OCI-LY1 (cell line): ENCODE measurements around the gene NKIRAS2.

Source experiments
- H2AFZ ChIP-seq: fragments of 200-600 bp; sonication (generic), shearing (Covaris generic); 2 replicates; pipeline ENCODE4 v1.6.0; 2014; ENCODE audit warnings: antibody characterized with exemption, mild to moderate bottlenecking, low read length
- H3F3A ChIP-seq: fragments of 200-600 bp; sonication (generic), shearing (Covaris generic); 2 replicates; pipeline ENCODE4 v1.6.0; 2014; ENCODE audit warnings: mild to moderate bottlenecking, antibody characterized with exemption, low read length, moderate library complexity; ENCODE audit not compliant: insufficient read depth
- H3K27ac ChIP-seq: fragments of 200-600 bp; sonication (generic); 2 replicates; pipeline ENCODE4 v1.5.1; 2014; ENCODE audit warnings: low read length, mixed run types, mild to moderate bottlenecking, low read depth; ENCODE audit not compliant: poor library complexity, severe bottlenecking
- H3K27me3 ChIP-seq: fragments of 200-600 bp; sonication (generic); 2 replicates; pipeline ENCODE4 v1.6.0; 2014; ENCODE audit warnings: antibody characterized with exemption, mild to moderate bottlenecking, low read length, moderate library complexity; ENCODE audit not compliant: insufficient read depth
- H3K36me3 ChIP-seq: fragments of 200-600 bp; sonication (generic); 2 replicates; pipeline ENCODE4 v1.6.1; 2014; ENCODE audit warnings: mild to moderate bottlenecking, antibody characterized with exemption, low read length, moderate library complexity, mixed read lengths; ENCODE audit not compliant: insufficient read depth
- H3K4me1 ChIP-seq: fragments of 200-600 bp; sonication (generic); 2 replicates; pipeline ENCODE4 v1.5.1; 2014; ENCODE audit warnings: mild to moderate bottlenecking, low read length, moderate library complexity; ENCODE audit not compliant: insufficient read depth, severe bottlenecking
- H3K4me2 ChIP-seq: fragments of 200-600 bp; sonication (generic), shearing (Covaris generic); 2 replicates; pipeline ENCODE4 v1.6.1; 2014; ENCODE audit warnings: low read length
- H3K4me3 ChIP-seq: fragments of 200-600 bp; sonication (generic); 2 replicates; pipeline ENCODE4 v1.5.1; 2014; ENCODE audit warnings: low read length, low read depth, mild to moderate bottlenecking, mixed read lengths; ENCODE audit not compliant: poor library complexity, severe bottlenecking
- H3K79me2 ChIP-seq: fragments of 200-600 bp; shearing (Covaris generic); 2 replicates; pipeline ENCODE4 v1.6.1; 2016; ENCODE audit warnings: mixed run types, low read length, mixed read lengths; ENCODE audit not compliant: insufficient read depth
- H3K9ac ChIP-seq: fragments of 200-600 bp; sonication (generic), shearing (Covaris generic); 2 replicates; pipeline ENCODE4 v1.6.1; 2014; ENCODE audit warnings: mild to moderate bottlenecking, low read length, mixed read lengths
- H3K9me2 ChIP-seq: fragments of 200-600 bp; sonication (generic), shearing (Covaris generic); 2 replicates; pipeline ENCODE4 v1.6.1; 2014; ENCODE audit warnings: low read depth, mild to moderate bottlenecking, low read length, mixed read lengths
- H3K9me3 ChIP-seq: fragments of 200-600 bp; shearing (Covaris generic); 2 replicates; pipeline ENCODE4 v1.6.1; 2014; ENCODE audit warnings: low read length, mixed read lengths
- H4K20me1 ChIP-seq: fragments of 200-600 bp; sonication (generic), shearing (Covaris generic); 2 replicates; pipeline ENCODE4 v1.6.0; 2016; ENCODE audit warnings: mild to moderate bottlenecking, low read length; ENCODE audit not compliant: insufficient read depth
- EZH2 ChIP-seq: fragments of 200-600 bp; sonication (generic), shearing (Covaris generic); IDR thresholded peaks from 2 replicates; pipeline ENCODE4 v1.8.0; 2017; ENCODE audit warnings: borderline replicate concordance, mixed run types, mild to moderate bottlenecking, antibody characterized with exemption, low read length, moderate library complexity, mixed read lengths
- TF ChIP-seq, protein P1 (sequence below): fragments of 200-600 bp; sonication (generic), shearing (Covaris generic); IDR thresholded peaks from 2 replicates; pipeline ENCODE4 v1.5.1; 2017; ENCODE audit warnings: mild to moderate bottlenecking, antibody characterized with exemption, low read length, moderate library complexity, mixed read lengths

The NKIRAS2 gene

DNA sequence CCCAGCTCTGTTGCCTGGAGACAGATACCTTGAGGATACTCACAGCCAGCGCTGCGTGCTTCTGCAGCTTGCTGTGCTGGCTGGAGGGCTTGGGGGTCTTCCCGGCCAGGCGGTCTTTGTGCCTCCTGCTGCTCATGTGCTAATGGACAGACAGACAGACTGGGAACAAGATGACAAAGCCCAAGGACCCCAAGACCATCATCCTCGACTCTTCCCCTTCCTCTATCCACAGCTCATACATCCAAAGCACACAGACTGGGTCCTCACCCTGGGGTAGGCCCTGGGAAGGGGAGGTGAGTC lies 7.7 kb downstream of the NKIRAS2 start:
- H3K9ac ChIP-seq, result no peak overlapping the region
- H3K27me3 ChIP-seq, result no peaks in the 10 kb centered on the region; the same call in 1 of the 2 replicates
- no peak overlapping the region for H2AFZ ChIP-seq
- no peaks in the 10 kb centered on the region for H4K20me1 ChIP-seq
- H3K9me3 ChIP-seq, result no peaks in the 10 kb centered on the region
- H3F3A ChIP-seq, result no peaks in the 10 kb centered on the region
- H3K79me2 ChIP-seq, result no peaks in the 10 kb centered on the region
- TF ChIP-seq, protein P1, sequence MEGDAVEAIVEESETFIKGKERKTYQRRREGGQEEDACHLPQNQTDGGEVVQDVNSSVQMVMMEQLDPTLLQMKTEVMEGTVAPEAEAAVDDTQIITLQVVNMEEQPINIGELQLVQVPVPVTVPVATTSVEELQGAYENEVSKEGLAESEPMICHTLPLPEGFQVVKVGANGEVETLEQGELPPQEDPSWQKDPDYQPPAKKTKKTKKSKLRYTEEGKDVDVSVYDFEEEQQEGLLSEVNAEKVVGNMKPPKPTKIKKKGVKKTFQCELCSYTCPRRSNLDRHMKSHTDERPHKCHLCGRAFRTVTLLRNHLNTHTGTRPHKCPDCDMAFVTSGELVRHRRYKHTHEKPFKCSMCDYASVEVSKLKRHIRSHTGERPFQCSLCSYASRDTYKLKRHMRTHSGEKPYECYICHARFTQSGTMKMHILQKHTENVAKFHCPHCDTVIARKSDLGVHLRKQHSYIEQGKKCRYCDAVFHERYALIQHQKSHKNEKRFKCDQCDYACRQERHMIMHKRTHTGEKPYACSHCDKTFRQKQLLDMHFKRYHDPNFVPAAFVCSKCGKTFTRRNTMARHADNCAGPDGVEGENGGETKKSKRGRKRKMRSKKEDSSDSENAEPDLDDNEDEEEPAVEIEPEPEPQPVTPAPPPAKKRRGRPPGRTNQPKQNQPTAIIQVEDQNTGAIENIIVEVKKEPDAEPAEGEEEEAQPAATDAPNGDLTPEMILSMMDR, result no peak
- no peak for TF ChIP-seq EZH2
- H3K27ac ChIP-seq, result no peak overlapping the region
- H3K36me3 ChIP-seq, result peaks cover 19% of the 10 kb centered on the region
- H3K9me2 ChIP-seq, result no peaks in the 10 kb centered on the region
- H3K4me3 ChIP-seq, result no peak overlapping the region
- peaks cover 7% of the 10 kb centered on the region for H3K4me1 ChIP-seq
- H3K4me2 ChIP-seq, result no peak overlapping the region

DNA sequence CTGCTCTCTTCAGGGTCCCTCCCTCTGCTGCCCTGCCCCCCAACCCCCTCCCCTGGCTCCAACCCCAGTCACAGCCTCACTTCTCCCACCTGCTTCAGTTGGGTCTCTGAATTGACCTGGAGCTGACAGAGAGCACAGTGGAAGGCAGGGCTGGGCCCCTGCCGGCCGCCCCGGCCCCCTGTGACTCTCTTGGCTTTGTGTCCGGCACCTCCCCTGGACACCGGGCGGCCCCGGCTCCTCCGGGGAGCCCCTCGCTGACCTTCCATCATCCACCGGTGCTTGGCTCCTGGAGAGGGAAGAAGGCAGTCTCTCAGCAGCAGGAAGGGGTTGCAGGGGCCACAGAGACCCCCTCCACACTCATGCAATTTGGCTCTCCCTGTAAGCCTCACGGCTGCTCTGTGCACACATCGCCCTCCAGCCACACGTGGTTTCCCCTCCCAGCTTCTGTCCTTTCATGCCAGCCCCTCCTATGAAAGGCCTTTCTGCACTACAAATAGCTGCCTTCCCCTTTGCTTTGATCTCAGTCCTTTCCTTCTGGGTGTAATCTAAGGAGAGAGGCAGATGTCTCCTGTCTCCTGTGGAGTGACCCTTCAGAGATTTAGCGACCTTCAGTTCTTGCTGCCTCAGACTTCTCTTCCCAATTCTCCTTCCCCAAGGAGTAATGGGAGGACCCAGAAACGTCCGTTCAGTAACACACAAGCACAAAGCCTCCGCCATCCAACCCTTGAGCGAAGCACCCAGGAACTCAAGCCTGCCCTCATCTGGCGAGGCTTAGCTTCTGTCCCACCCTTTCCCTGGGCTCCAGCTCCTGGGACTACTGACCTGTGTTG lies 8.3 kb downstream of the NKIRAS2 start:
- Histone ChIP-seq H3F3A (no peaks in the 10 kb centered on the region), H3K27me3 (no peaks in the 10 kb centered on the region; the same call in 1 of the 2 replicates), H3K27ac (no peak overlapping the region), H3K9me2 (no peaks in the 10 kb centered on the region), H2AFZ (no peak overlapping the region), H3K36me3 (peaks cover 12% of the 10 kb centered on the region), H3K4me3 (no peak overlapping the region), H3K4me2 (no peak overlapping the region), H3K4me1 (peaks cover 7% of the 10 kb centered on the region), H3K79me2 (no peaks in the 10 kb centered on the region), H3K9ac (no peak overlapping the region), H3K9me3 (no peaks in the 10 kb centered on the region), H4K20me1 (no peaks in the 10 kb centered on the region)
- no peak for TF ChIP-seq EZH2
- TF ChIP-seq, protein P1, result peak; percentile 49

DNA sequence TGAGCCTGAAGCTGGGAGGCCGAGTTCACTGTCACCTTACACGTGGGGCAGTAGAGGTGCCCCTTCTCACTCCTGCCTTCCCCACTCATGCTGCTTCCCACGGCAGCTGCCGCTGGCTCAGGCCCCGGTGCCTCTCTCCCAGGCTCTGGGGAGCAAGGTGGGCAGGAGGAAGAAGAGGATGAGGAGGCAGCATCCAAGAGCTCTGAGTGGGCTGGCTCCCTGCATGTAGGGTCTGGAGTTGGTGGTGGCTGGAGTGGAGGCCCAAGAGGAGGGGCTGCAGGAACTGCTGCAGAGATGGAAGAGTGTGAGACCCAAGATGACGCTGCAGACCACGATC lies 8.9 kb downstream of the NKIRAS2 start:
- no peaks in the 10 kb centered on the region for H3K9me2 ChIP-seq
- no peaks in the 10 kb centered on the region; the same call in 1 of the 2 replicates for H3K27me3 ChIP-seq
- H3K9me3 ChIP-seq, result no peaks in the 10 kb centered on the region
- H2AFZ ChIP-seq, result no peak overlapping the region
- H3K79me2 ChIP-seq, result no peaks in the 10 kb centered on the region
- no peak overlapping the region for H3K9ac ChIP-seq
- peaks cover 7% of the 10 kb centered on the region for H3K36me3 ChIP-seq
- no peaks in the 10 kb centered on the region for H3F3A ChIP-seq
- no peaks in the 10 kb centered on the region for H4K20me1 ChIP-seq
- no peak overlapping the region for H3K4me2 ChIP-seq
- H3K4me3 ChIP-seq, result no peak overlapping the region
- H3K27ac ChIP-seq, result no peak overlapping the region
- H3K4me1 ChIP-seq, result peaks cover 7% of the 10 kb centered on the region
- no peak for TF ChIP-seq EZH2
- TF ChIP-seq, protein P1, result peak; percentile 10; the same call in 1 of the 2 replicates
